ENCODE measurements around the gene ZDHHC22.

Gene ZDHHC22

GRCh38 chr14:77119851-77120250, 21.7 kb downstream of the ZDHHC22 start:
- no peak for TF ChIP-seq CTCF (IDR thresholded peaks at IDR 0.05)
- Histone ChIP-seq H3K4me3 (ENCODE audit: low read depth in 1 of 2, low read length in 1 of 2) (no peak overlapping the region), H3K27me3 (peaks cover 24% of the 10 kb centered on the region), H3K36me3 (no peaks in the 10 kb centered on the region), H3K4me1 (ENCODE audit: control insufficient read depth in 1 of 2, insufficient read depth in 1 of 2, low read depth in 1 of 2, low read length in 1 of 2) (peaks cover 5 to 8% of the 10 kb centered on the region in 2 experiments), H3K9me3 (no peaks in the 10 kb centered on the region), H3K27ac (no peak overlapping the region)

- Histone ChIP-seq H3K9me3 (no peaks in the 10 kb centered on the region), H3K4me3 (ENCODE audit: low read depth in 1 of 2, low read length in 1 of 2) (no peak overlapping the region), H3K27me3 (no peaks in the 10 kb centered on the region), H3K27ac (no peak overlapping the region), H3K36me3 (peaks cover 24% of the 10 kb centered on the region), H3K4me1 (ENCODE audit: control insufficient read depth in 1 of 2, insufficient read depth in 1 of 2, low read depth in 1 of 2, low read length in 1 of 2) (no peaks in the 10 kb centered on the region)
- TF ChIP-seq CTCF (IDR thresholded peaks at IDR 0.05), result no peak
These were observed 25.3 kb downstream of the ZDHHC22 start for GRCh38 chr14:77116172-77116817.

- H3K4me1 ChIP-seq (ENCODE audit: control insufficient read depth in 1 of 2, insufficient read depth in 1 of 2, low read depth in 1 of 2, low read length in 1 of 2), result no peaks in the 10 kb centered on the region
- H3K9me3 ChIP-seq, result no peaks in the 10 kb centered on the region
- H3K4me3 ChIP-seq (ENCODE audit: low read depth in 1 of 2, low read length in 1 of 2), result no peak overlapping the region
- no peak overlapping the region for H3K27ac ChIP-seq
- H3K27me3 ChIP-seq, result no peaks in the 10 kb centered on the region
- H3K36me3 ChIP-seq, result peaks cover 38% of the 10 kb centered on the region
- no peak for TF ChIP-seq CTCF (IDR thresholded peaks at IDR 0.05)
These were observed 27.0 kb downstream of the ZDHHC22 start for GRCh38 chr14:77114609-77115008.

GRCh38 chr14:77113644-77114043, 27.9 kb downstream of the ZDHHC22 start:
- Histone ChIP-seq H3K9me3 (no peaks in the 10 kb centered on the region), H3K27me3 (no peaks in the 10 kb centered on the region), H3K27ac (no peak overlapping the region), H3K4me3 (ENCODE audit: low read depth in 1 of 2, low read length in 1 of 2) (no peak overlapping the region), H3K36me3 (peaks cover 38% of the 10 kb centered on the region), H3K4me1 (ENCODE audit: control insufficient read depth in 1 of 2, insufficient read depth in 1 of 2, low read depth in 1 of 2, low read length in 1 of 2) (no peaks in the 10 kb centered on the region)
- no peak for TF ChIP-seq CTCF (IDR thresholded peaks at IDR 0.05)

GRCh38 chr14:77111021-77111420, 30.6 kb downstream of the ZDHHC22 start:
- TF ChIP-seq CTCF (IDR thresholded peaks at IDR 0.05), result no peak
- Histone ChIP-seq H3K4me3 (ENCODE audit: low read depth in 1 of 2, low read length in 1 of 2) (no peak overlapping the region), H3K4me1 (ENCODE audit: control insufficient read depth in 1 of 2, insufficient read depth in 1 of 2, low read depth in 1 of 2, low read length in 1 of 2) (no peaks in the 10 kb centered on the region), H3K36me3 (peaks cover 60% of the 10 kb centered on the region), H3K27me3 (no peaks in the 10 kb centered on the region), H3K27ac (no peak overlapping the region), H3K9me3 (no peaks in the 10 kb centered on the region)
